Mammary epithelial cell (primary cell): ENCODE measurements around the gene TMEM171.

ENCODE experiments used
- CTCF ChIP-seq, 2 donors: IDR thresholded peaks in 1 of 2; conservative IDR thresholded peaks in 1 of 2; 2 replicates each; pipeline ENCODE4 v1.5.1; 2011 to 2012; ENCODE audit warnings: inconsistent platforms in 2 of 2, low read length in 2 of 2, mild to moderate bottlenecking in 2 of 2, control low read depth in 1 of 2, low read depth in 1 of 2; ENCODE audit not compliant: insufficient read depth in 1 of 2; ENCODE audit errors: extremely low read depth in 1 of 2
- EZH2 ChIP-seq: IDR thresholded peaks from 2 replicates; pipeline ENCODE4 v1.6.1; 2012; ENCODE audit warnings: low read length, inconsistent platforms, borderline replicate concordance

- no peak for TF ChIP-seq EZH2
- no peak for TF ChIP-seq CTCF (conservative IDR thresholded peaks at IDR 0.05 in 1 of 2, IDR thresholded peaks at IDR 0.05 in 1 of 2; ENCODE audit: extremely low read depth in 1 of 2, insufficient read depth in 1 of 2, low read depth in 1 of 2, low read length in 2 of 2)
These were observed 8.8 kb downstream of the TMEM171 start for GRCh38 chr5:73129143-73129542.
